ENCODE measurements around the gene AHCYL1.

- TF ChIP-seq BRCA1 (IDR thresholded peaks at IDR 0.05; ENCODE audit: low read depth, low read length) = no peak
- TF ChIP-seq, protein P1, sequence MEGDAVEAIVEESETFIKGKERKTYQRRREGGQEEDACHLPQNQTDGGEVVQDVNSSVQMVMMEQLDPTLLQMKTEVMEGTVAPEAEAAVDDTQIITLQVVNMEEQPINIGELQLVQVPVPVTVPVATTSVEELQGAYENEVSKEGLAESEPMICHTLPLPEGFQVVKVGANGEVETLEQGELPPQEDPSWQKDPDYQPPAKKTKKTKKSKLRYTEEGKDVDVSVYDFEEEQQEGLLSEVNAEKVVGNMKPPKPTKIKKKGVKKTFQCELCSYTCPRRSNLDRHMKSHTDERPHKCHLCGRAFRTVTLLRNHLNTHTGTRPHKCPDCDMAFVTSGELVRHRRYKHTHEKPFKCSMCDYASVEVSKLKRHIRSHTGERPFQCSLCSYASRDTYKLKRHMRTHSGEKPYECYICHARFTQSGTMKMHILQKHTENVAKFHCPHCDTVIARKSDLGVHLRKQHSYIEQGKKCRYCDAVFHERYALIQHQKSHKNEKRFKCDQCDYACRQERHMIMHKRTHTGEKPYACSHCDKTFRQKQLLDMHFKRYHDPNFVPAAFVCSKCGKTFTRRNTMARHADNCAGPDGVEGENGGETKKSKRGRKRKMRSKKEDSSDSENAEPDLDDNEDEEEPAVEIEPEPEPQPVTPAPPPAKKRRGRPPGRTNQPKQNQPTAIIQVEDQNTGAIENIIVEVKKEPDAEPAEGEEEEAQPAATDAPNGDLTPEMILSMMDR (IDR thresholded peaks at IDR 0.05; ENCODE audit: control extremely low read depth in 1 of 3, insufficient read depth in 1 of 3, low read depth in 1 of 3, low read length in 3 of 3) = no peak
- no peak for TF ChIP-seq ZNF274 (IDR thresholded peaks at IDR 0.05; ENCODE audit: borderline replicate concordance, extremely low read depth, low read length)
- TF ChIP-seq CHD2 (IDR thresholded peaks at IDR 0.05; ENCODE audit: low read length) = no peak
- no peak for TF ChIP-seq TAF1 (IDR thresholded peaks at IDR 0.05; ENCODE audit: low read depth, low read length)
- no peak for TF ChIP-seq EZH2 (IDR thresholded peaks at IDR 0.05; ENCODE audit: low read depth, low read length, severe bottlenecking)
- 0 out of 2 replicates have a peak, but pooled peaks have one; percentile 1 for TF ChIP-seq TCF12 (IDR thresholded peaks at IDR 0.05; ENCODE audit: low read depth, low read length)
- TF ChIP-seq RXRA (IDR thresholded peaks at IDR 0.05; ENCODE audit: insufficient read depth, low read depth, low read length) = no peak
- 0 out of 2 replicates have a peak, but pooled peaks have one; percentile 21 for TF ChIP-seq RBBP5 (IDR thresholded peaks at IDR 0.05; ENCODE audit: borderline replicate concordance, low read depth, low read length)
- TF ChIP-seq JUND (IDR thresholded peaks at IDR 0.05; ENCODE audit: low read length) = no peak
- TF ChIP-seq GABPA (IDR thresholded peaks at IDR 0.05; ENCODE audit: borderline replicate concordance, insufficient read depth, low read length) = no peak
- no peak for TF ChIP-seq RFX5 (IDR thresholded peaks at IDR 0.05; ENCODE audit: borderline replicate concordance, low read depth, low read length)
- TF ChIP-seq POLR2A (IDR thresholded peaks at IDR 0.05; ENCODE audit: control extremely low read depth in 1 of 2, low read depth in 2 of 2, low read length in 2 of 2) = no peak
- TF ChIP-seq RNF2 (IDR thresholded peaks at IDR 0.05; ENCODE audit: borderline replicate concordance, low read depth, low read length, missing control alignments, poor library complexity, severe bottlenecking) = no peak
Observed at GRCh38 chr1:109959632-109959973, 25.0 kb upstream of the AHCYL1 start.

Measured in H1 (cell line).